GM21367 (cell line): Measurements from ENCODE around the gene SIMC1.
"Not testable (repeated sequence)": the region's sequence is repeated elsewhere in the genome, so short reads cannot be mapped to it uniquely, and the experiment has no call there.

Source experiments
- ATAC-seq: cut with Tn5 transposase; IDR thresholded peaks from one replicate; pipeline ENCODE4 v1.9.1; 2021; ENCODE audit not compliant: unreplicated experiment

SIMC1 gene

GRCh38 chr5:176237971-176238644, at the start of gene SIMC1:
Gene SIMC1, plus strand, starts transcription at chr5:176238424. Its CDS starts 85 bp downstream, at chr5:176238509.
- ATAC-seq: peak; percentile 61

- no peak for ATAC-seq
Observed at GRCh38 chr5:176188506-176189193, 49.6 kb upstream of the SIMC1 start.

GRCh38 chr5:176189857-176190256, 48.4 kb upstream of the SIMC1 start:
- ATAC-seq: no peak

GRCh38 chr5:176190886-176191755, 47.1 kb upstream of the SIMC1 start:
- no peak for ATAC-seq

DNA sequence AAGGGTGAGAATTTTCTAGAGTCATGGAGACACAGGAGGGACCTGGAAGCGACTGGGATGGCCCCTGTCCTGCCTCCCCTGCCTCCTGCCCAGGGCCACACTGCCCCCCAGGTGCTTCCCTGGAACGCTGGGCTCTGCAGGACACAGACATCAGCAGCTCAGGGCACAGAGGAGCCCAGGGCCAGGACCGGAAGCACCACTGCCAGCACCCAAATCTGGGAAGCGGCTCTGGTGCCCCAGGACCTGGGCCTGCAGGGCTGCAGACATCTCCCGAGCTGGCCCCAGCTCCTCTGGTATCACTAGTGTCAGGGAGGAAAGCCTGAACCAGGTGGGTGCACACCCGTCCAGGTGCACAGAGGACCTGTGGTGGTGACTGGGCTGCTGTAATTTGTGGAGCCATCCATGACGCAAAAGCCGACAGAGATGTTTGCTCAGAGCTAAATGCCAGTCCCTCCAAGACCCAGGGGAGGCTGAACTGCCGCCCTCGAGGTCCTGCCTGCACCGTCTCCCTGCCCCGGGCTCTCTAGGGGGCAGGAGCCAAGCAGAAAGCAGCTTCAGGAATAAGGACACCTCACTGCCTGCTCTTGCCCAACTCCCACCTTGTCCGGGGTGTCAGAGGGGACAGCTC, 46.0 kb upstream of the SIMC1 start:
- ATAC-seq: no peak

DNA sequence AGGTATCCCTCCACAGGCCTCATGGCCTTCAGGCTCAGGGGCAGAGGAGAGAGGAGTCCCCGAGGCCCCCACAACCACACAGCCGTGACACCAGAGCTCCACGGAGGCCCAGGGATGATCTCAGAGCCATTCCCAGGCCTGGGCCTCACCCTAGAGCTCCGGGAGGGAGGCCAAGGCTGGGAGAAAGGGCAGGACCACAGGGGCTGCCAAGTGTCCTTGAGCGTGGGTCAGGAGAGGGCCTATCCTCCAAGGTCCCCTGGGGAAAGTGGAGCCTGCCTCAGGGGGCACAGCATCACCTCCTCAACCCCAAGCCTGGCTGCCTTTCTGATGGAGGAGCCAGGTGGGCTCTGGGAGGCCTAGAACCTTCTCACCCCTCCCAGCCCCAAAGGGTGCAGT, 45.5 kb upstream of the SIMC1 start:
- ATAC-seq: not testable (repeated sequence)

DNA sequence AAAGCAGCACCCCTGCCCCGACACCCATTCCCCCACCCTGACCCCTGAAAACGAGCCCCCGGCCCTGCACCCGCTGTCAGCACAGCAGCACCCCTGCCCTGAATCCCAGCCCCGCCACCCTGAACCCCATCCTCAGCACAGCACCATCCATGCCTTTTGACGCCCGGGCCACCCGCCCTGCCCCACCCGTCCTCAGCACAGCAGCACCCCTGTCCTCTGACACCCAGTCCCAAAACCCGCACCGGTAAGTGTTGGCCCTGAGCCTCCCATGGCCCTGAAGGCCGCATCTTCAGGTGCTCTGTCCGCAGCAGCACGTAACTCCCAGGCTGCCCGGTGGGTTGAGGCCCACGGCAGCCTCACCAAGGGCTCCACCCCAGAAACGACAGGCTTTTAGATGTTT, 44.6 kb upstream of the SIMC1 start:
- not testable (repeated sequence) for ATAC-seq

DNA sequence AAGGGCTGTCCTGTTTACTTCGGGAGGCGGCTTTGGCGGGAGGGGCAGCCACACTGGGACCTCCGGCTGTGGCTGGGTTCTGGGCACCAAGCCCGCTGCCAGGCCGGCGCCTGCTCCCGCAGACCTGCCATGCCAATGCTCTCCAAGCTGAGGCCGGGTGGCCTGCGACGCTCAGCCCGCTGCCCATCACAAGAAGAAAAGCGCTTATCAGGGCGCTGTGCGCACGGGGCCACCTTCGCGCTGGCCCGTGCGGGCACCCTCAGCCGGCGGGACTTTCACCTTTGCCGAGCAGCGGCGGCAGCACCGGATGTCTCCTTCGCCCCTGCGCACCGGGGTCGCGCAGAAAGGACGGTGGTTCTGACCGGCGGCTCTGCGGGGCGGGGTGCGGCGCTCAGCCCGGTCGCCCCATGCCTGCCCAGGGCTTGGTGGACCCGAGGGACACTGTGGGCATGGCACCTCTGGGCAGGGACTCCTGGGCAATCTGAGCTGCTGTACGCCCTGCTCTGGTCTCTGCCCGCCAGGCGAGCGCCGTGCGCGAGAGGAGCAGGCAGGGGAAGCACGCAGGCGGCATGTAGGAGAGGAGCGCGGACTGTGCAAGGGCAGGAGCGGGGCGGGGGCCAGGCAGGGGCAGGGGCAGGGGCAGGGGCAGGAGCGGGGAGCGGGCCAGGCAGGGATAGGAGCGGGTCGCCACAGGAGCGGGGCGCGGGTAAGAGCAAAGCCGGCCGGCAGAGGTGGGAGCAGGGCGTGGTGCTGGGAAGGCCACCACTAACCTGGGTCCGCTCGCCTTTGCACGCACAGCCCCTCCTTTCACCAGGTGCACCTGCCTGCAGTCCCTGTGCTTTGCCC, 43.8 kb upstream of the SIMC1 start:
- not testable (repeated sequence) for ATAC-seq

- ATAC-seq: not testable (repeated sequence)
Observed at GRCh38 chr5:176195084-176195413, 43.2 kb upstream of the SIMC1 start.

DNA sequence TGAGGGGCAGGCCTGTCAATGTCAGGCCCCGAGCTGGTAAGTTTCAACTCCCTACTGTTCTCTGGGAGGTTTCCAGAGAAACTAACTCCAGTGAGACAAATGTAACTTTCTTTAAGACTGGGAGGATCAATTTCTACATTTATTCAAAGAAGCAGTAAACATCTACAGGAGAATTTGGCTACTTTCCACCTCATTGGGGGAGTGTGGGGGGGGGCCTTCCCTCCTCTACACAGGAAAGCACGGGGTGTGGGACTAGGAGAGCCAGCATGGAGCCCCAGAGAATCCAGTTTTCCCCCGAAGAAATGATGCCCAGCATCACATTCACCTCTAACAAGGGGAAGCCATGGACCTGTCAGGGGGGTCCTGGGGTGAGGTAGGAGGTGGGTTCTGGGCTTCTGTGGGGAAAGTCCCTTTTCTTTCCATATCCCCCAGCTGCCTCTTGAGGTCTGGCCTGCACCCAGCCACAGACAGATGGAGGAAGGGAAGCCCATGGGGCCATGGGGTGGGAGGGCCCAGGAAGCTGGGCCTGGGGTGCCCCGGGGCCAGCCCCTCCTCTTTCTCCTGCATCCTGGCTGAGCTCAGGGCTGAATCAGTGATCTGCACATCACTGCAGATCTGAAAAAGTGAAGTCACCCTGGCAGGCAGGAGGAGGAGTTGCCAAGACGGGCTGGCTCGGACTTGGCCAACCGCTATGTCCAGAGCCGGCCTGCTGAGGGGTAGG, 42.6 kb upstream of the SIMC1 start:
- ATAC-seq: not testable (repeated sequence)

- ATAC-seq: not testable (repeated sequence)
Observed at GRCh38 chr5:176196781-176197180, 41.4 kb upstream of the SIMC1 start.

DNA sequence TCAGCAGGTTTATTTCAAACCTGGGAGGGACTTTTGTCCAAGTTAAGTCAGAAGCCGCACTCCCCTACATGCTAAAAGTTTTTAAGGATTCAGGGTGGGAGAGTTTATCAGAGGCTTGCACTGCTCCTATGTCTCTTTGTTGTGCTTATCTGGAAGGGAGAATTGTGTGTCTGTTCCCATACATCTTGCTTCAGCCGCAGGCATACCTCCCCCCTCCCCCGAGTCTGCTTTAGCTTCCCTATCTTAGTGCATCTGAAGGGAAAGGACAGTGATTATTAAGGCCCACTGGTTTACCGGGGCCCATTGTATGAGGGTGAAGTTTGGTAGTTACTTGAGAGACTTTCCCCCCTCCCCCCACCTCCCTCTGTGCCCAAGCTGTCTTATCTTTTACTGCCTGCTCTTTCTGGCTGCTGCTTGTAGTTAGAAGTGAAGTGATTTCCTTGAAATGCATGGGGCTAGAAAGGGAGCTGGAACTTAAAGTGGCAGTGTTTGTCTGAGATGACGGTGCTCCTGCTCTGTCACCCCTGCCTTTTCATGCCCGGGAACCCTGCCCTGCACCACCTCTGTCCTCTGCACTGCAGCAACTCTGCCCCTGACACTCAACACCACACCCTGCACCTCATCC, 40.9 kb upstream of the SIMC1 start:
- not testable (repeated sequence) for ATAC-seq

GRCh38 chr5:176198299-176198698, 39.9 kb upstream of the SIMC1 start:
- not testable (repeated sequence) for ATAC-seq

DNA sequence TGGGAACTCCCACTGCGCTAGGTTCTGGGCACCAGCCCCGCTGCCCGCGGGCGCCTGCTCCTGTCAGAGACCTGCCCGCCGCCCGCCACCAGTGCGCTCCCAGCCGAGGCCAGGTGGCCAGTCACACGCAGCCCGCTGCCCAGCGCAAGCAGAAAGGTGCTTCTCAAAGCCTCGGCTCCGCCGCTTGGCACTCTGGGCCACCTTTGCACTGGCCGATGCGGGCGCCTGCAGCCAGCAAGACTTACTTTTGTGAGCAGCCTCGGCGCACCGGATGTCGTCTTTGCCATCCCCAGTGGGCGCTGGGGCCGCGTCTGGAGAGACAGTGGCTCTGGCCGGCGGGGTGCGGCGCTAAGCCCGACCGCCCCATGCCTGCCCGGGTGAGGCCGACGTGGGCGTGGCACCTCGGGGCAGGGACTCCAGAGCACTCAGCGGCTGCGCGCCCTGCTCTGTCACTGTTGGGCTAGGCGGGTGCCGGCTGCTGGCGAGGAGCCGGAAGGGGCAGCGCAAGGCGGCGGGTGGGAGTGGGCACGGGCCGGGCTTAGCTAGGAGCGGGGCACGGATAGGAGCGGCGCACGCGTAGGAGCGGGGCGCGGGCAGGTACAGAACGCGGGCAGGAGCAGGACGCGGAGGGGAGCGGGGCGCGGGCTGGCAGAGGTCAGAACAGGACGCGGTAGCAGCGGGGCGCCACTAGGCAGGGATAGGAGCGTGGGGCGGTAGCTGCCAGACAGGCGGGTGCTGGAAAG, 39.1 kb upstream of the SIMC1 start:
- ATAC-seq: not testable (repeated sequence)

GRCh38 chr5:176199803-176200399, 38.3 kb upstream of the SIMC1 start:
- not testable (repeated sequence) for ATAC-seq

DNA sequence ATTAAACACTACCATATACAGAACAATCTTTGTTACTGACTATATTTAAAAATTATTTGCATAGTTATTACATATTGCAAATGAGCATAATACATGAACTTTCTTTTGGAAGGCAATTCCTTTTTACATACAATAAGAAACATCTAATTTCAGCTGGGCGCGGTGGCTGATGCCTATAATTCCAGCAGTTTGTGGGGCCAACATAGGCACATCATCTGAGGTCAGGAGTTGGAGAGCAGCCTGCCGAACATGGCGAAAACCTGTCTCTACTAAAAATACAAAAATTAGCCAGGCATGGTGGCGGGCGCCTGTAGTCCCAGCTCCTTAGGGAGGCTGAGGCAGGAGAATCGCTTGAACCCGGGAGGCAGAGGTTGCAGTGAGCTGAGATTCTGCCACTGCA, 36.4 kb upstream of the SIMC1 start:
- no peak for ATAC-seq

- no peak for ATAC-seq
Observed at GRCh38 chr5:176203086-176203485, 35.1 kb upstream of the SIMC1 start.

DNA sequence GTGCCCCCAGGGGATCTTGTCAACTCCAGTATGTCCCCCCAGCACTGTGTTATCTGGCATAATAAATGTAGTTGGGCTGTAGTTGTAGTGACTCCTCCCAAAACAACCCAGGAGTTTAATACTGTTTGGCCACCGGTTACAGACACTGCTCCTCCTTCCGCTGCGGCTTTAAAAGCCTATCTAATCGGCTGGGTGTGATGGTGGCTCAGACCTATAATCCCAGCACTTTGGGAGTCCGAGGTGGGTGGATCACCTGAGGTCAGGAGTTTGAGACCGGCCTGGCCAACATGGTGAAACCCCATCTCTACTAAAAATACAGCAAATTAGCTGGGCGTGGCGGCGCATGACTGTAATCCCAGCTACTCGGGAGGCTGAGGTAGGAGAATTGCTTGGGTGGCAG, 34.7 kb upstream of the SIMC1 start:
- ATAC-seq: not testable (repeated sequence)
